Stimulated activated CD8-positive, alpha-beta memory T cell treated with anti-CD3 and anti-CD28 coated beads, Interleukin-12 subunit alpha, Interleukin-12 subunit beta, amount 100 ng/mL, for 1 hour (primary cell): Measurements from ENCODE around the gene MTMR2.
"Not testable (repeated sequence)": the region's sequence is repeated elsewhere in the genome, so short reads cannot be mapped to it uniquely, and the experiment has no call there.

Experiments
- DNase-seq: peaks from one replicate; pipeline ENCODE4 v3.0.0-alpha.2; 2020; ENCODE audit warnings: low read depth

MTMR2 gene

GRCh38 chr11:95883381-95883780, 40.5 kb downstream of the MTMR2 start:
- DNase-seq = no peak

- no peak for DNase-seq
Measured at GRCh38 chr11:95877291-95877690, 46.6 kb downstream of the MTMR2 start.

- DNase-seq = not testable (repeated sequence)
Measured at GRCh38 chr11:95870877-95871276, 53.0 kb downstream of the MTMR2 start.

GRCh38 chr11:95867105-95867504, 56.8 kb downstream of the MTMR2 start:
- no peak for DNase-seq

- no peak for DNase-seq
Measured at GRCh38 chr11:95863486-95864140, 60.3 kb downstream of the MTMR2 start.

GRCh38 chr11:95860024-95860423, 63.9 kb downstream of the MTMR2 start:
- not testable (repeated sequence) for DNase-seq

- DNase-seq = not testable (repeated sequence)
Measured at GRCh38 chr11:95854362-95854761, 69.5 kb downstream of the MTMR2 start.

- no peak for DNase-seq
Measured at GRCh38 chr11:95853862-95854261, 70.0 kb downstream of the MTMR2 start.

- no peak for DNase-seq
Measured at GRCh38 chr11:95853138-95853537, 70.8 kb downstream of the MTMR2 start.

GRCh38 chr11:95850137-95850536, 73.8 kb downstream of the MTMR2 start:
- no peak for DNase-seq

- DNase-seq = peak; percentile 2
Measured at GRCh38 chr11:95849087-95849825, 74.7 kb downstream of the MTMR2 start.

GRCh38 chr11:95845167-95845566, 78.7 kb downstream of the MTMR2 start:
- no peak for DNase-seq

- DNase-seq = peak; percentile 31
Measured at GRCh38 chr11:95835768-95836488, 88.0 kb downstream of the MTMR2 start.

GRCh38 chr11:95835351-95835750, 88.6 kb downstream of the MTMR2 start:
- DNase-seq = no peak

GRCh38 chr11:95833378-95833777, 90.5 kb downstream of the MTMR2 start:
- DNase-seq = no peak

- DNase-seq = no peak
Measured at GRCh38 chr11:95832763-95833162, 91.1 kb downstream of the MTMR2 start.

- no peak for DNase-seq
Measured at GRCh38 chr11:95831198-95831883, 92.6 kb downstream of the MTMR2 start.

- DNase-seq = no peak
Measured at GRCh38 chr11:95829580-95830259, 94.2 kb downstream of the MTMR2 start.

- no peak for DNase-seq
Measured at GRCh38 chr11:95827696-95828095, 96.2 kb downstream of the MTMR2 start.

GRCh38 chr11:95821640-95822039, 102.3 kb downstream of the MTMR2 start:
- DNase-seq = no peak

- DNase-seq = no peak
Measured at GRCh38 chr11:95816037-95816436, 107.9 kb downstream of the MTMR2 start.

- not testable (repeated sequence) for DNase-seq
Measured at GRCh38 chr11:95811052-95811451, 112.9 kb downstream of the MTMR2 start.
